Rectal smooth muscle tissue (tissue), 1 donor: ENCODE results near the gene PARP8.

ENCODE experiments used
- H3K27ac ChIP-seq: one replicate; pipeline ENCODE4 v1.7.0; 2013; ENCODE audit warnings: low read depth, low read length, inconsistent platforms
- H3K27me3 ChIP-seq: one replicate; pipeline ENCODE4 v1.7.0; 2013; ENCODE audit warnings: low read length; ENCODE audit not compliant: control insufficient read depth, insufficient read depth
- H3K36me3 ChIP-seq: one replicate; pipeline ENCODE4 v1.7.0; 2013; ENCODE audit warnings: low read length; ENCODE audit not compliant: control insufficient read depth, insufficient read depth
- H3K4me1 ChIP-seq: one replicate; pipeline ENCODE4 v1.7.0; 2013; ENCODE audit warnings: low read length; ENCODE audit not compliant: control insufficient read depth, insufficient read depth
- H3K4me3 ChIP-seq: one replicate; pipeline ENCODE4 v1.7.0; 2013; ENCODE audit warnings: low read length
- H3K9ac ChIP-seq: one replicate; pipeline ENCODE4 v1.7.0; 2013; ENCODE audit warnings: low read length

The PARP8 gene

GRCh38 chr5:50875002-50875344 is 208.5 kb downstream of the PARP8 start:
- Histone ChIP-seq H3K27ac (no peak overlapping the region), H3K27me3 (no peaks in the 10 kb centered on the region), H3K4me3 (no peak overlapping the region)

GRCh38 chr5:50878470-50878869 is 212.0 kb downstream of the PARP8 start:
- no peak overlapping the region for H3K4me3 ChIP-seq
- H3K4me1 ChIP-seq = no peaks in the 10 kb centered on the region
- H3K9ac ChIP-seq = no peak overlapping the region
- H3K27ac ChIP-seq = no peak overlapping the region
- no peaks in the 10 kb centered on the region for H3K27me3 ChIP-seq
- no peaks in the 10 kb centered on the region for H3K36me3 ChIP-seq

More at GRCh38 chr5:50875002-50875344, 208.5 kb downstream of the PARP8 start:
- Histone ChIP-seq H3K4me1 (no peaks in the 10 kb centered on the region), H3K9ac (no peak overlapping the region), H3K36me3 (no peaks in the 10 kb centered on the region)

GRCh38 chr5:50881407-50881806 is 215.0 kb downstream of the PARP8 start:
- no peaks in the 10 kb centered on the region for H3K4me1 ChIP-seq
- H3K27me3 ChIP-seq = no peaks in the 10 kb centered on the region
- H3K36me3 ChIP-seq = no peaks in the 10 kb centered on the region
- no peak overlapping the region for H3K27ac ChIP-seq
- H3K9ac ChIP-seq = no peak overlapping the region
- no peak overlapping the region for H3K4me3 ChIP-seq

GRCh38 chr5:50886657-50887345 is 220.4 kb downstream of the PARP8 start:
- H3K27me3 ChIP-seq = no peaks in the 10 kb centered on the region
- H3K4me3 ChIP-seq = no peak overlapping the region
- H3K36me3 ChIP-seq = no peaks in the 10 kb centered on the region
- H3K27ac ChIP-seq = no peak overlapping the region
- no peak overlapping the region for H3K9ac ChIP-seq
- H3K4me1 ChIP-seq = no peaks in the 10 kb centered on the region

GRCh38 chr5:50887889-50888633 is 221.6 kb downstream of the PARP8 start:
- H3K9ac ChIP-seq = no peak overlapping the region
- H3K27me3 ChIP-seq = no peaks in the 10 kb centered on the region
- no peak overlapping the region for H3K4me3 ChIP-seq
- H3K36me3 ChIP-seq = no peaks in the 10 kb centered on the region
- no peaks in the 10 kb centered on the region for H3K4me1 ChIP-seq
- no peak overlapping the region for H3K27ac ChIP-seq

- no peaks in the 10 kb centered on the region for H3K27me3 ChIP-seq
- no peaks in the 10 kb centered on the region for H3K4me1 ChIP-seq
- no peak overlapping the region for H3K4me3 ChIP-seq
- no peak overlapping the region for H3K27ac ChIP-seq
- no peak overlapping the region for H3K9ac ChIP-seq
- no peaks in the 10 kb centered on the region for H3K36me3 ChIP-seq
These were observed 222.3 kb downstream of the PARP8 start for GRCh38 chr5:50888751-50889150.

GRCh38 chr5:50889790-50890189 is 223.4 kb downstream of the PARP8 start:
- Histone ChIP-seq H3K27me3 (no peaks in the 10 kb centered on the region), H3K27ac (no peak overlapping the region), H3K4me1 (no peaks in the 10 kb centered on the region), H3K9ac (no peak overlapping the region), H3K4me3 (no peak overlapping the region), H3K36me3 (no peaks in the 10 kb centered on the region)
